Measurements from ENCODE around the gene WNT7A.

The WNT7A gene

DNA sequence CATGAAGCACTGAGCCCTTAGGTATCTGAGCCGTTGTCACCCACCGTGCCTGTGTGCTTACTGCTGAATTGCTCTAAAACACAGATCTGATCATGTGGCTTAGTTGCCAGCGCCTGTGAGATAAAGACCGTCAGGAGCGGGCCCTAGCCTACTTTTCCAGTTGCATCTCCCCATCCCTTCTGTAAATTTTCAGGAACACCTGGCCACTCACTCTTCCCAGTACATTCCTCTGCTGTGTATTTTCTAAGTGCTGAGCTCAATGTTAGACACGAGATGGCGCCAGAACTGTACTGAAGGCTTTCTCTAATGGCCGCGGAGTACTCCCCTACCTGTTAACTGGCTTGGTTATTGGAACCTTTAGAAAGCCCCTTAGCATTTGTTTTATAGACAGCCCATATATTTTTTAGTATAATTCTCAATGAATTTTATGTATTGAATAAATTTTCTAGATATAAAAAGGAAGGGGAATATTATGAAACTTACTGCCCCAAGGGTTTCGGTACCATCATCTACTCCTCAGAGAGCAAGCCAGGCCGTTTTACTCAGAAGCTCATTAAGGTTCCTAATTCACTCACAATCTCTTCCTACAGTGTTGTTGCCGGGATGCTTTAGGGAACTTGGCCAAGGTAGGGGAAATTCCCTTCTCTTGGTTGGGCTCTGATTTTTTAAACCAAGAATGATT is 16.7 kb upstream of the WNT7A start:
- TF ChIP-seq, protein P1, sequence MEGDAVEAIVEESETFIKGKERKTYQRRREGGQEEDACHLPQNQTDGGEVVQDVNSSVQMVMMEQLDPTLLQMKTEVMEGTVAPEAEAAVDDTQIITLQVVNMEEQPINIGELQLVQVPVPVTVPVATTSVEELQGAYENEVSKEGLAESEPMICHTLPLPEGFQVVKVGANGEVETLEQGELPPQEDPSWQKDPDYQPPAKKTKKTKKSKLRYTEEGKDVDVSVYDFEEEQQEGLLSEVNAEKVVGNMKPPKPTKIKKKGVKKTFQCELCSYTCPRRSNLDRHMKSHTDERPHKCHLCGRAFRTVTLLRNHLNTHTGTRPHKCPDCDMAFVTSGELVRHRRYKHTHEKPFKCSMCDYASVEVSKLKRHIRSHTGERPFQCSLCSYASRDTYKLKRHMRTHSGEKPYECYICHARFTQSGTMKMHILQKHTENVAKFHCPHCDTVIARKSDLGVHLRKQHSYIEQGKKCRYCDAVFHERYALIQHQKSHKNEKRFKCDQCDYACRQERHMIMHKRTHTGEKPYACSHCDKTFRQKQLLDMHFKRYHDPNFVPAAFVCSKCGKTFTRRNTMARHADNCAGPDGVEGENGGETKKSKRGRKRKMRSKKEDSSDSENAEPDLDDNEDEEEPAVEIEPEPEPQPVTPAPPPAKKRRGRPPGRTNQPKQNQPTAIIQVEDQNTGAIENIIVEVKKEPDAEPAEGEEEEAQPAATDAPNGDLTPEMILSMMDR (IDR thresholded peaks at IDR 0.05; ENCODE audit: control insufficient read depth, insufficient read depth, low read depth, low read length, missing control alignments), result peak; percentile 74
- peak; percentile 18 for DNase-seq (ENCODE audit: low read depth)
- H3K4me3 ChIP-seq (ENCODE audit: control insufficient read depth, low read depth, low read length), result no peak overlapping the region

DNA sequence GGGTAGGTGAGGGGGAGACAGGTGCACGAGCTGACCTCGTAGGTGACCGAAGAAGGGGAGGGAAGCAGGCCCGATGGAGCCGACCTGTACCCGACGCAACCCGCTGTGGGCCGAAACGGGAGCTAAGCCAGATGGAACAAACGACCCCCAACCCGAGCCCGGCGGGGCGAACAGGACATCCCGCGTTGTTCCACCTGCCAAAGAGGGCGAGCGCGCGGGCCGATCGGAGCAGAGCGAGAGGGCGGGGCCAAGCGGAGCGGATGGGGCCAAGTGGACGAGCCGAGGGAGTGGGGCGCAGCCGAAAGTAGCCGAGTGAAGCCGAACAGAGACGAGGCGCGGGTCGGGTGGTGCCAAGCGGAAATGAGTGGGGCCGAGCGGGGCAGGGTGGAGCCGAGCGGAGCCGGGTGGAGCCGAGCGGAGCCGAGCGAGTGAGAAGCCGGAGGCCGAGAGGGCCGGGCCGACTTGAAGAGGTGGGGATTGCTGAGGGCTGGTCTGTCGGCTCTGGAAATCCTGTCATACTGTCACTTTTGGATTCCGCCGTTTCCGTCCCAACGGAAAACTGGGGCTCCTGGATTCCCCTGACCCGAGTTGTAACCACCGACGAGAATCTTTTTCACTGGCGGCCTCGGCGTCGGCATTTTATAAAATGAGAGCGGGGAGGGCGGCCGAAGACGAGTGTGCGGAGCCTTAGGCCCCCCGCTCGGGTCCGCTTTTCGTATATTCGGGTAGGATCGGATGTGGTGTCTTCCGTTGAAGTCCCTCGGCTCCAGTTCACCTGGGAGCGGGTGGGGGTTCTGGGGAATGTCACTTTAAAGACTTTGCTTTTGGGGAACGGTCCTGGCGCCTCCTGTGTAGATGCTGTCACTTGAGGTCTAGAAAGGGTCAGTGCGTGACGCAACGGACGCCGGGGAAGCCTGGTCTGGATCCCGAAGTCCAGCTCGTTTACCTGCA is 15.6 kb upstream of the WNT7A start:
- peak; percentile 34 for DNase-seq (ENCODE audit: low read depth)
- TF ChIP-seq, protein P1 (IDR thresholded peaks at IDR 0.05; ENCODE audit: control insufficient read depth, insufficient read depth, low read depth, low read length, missing control alignments), result no peak
- H3K4me3 ChIP-seq (ENCODE audit: control insufficient read depth, low read depth, low read length), result peak overlapping the region; percentile 63

DNA sequence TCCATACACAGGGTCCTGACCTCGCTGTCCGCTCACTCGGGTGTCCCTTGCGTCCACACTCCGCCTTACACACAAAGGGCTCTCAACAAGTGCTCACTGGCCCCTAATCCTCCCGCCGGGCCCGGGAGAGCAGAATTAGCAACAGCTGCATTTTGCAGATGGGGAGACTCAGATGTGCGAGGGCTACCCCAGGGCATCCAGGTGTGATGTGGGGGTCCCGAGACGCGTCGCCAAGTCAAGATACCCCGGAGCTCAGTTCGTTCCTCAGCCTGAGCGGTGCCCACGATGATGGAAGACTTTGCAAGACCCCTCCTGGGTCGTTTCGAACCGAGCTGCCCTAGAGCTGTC is 14.9 kb upstream of the WNT7A start:
- TF ChIP-seq, protein P1 (IDR thresholded peaks at IDR 0.05; ENCODE audit: control insufficient read depth, insufficient read depth, low read depth, low read length, missing control alignments), result no peak
- H3K4me3 ChIP-seq (ENCODE audit: control insufficient read depth, low read depth, low read length), result peak overlapping the region; percentile 63
- no peak for DNase-seq (ENCODE audit: low read depth)

DNA sequence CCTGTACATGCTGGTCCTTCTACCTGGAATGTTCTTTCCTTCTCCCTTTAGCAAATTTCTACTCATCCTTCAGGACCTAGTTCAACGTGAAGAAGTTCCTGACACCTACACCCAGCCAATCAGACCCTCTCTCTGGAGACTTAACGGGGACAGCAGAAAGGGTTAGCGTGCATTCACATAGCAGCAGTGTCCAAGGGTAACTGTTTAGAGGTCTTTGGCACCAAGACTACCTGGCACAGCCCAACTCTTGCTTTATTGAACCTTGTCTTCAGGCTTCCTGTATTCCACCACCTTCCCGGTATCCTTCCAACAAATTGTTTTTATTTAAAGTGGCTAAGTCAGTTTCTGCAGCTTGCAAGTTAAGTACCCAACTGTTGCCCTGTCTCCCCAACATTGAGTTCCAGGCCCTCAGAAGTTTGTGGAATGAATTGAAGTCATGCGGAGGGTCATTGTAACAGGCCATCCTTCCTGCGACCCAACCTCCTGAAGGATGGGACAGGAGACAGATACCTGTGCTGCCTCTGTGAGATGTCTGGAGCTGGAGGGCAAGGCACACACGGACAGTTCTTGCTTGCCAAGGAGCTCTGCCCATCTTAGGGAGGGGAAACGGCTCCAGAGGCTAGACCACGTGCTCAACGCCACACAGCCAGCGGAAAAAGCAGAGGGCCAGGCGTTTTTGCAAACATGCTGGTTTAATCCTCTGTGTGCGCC is 14.4 kb upstream of the WNT7A start:
- no peak for DNase-seq (ENCODE audit: low read depth)
- H3K4me3 ChIP-seq (ENCODE audit: control insufficient read depth, low read depth, low read length), result no peak overlapping the region

DNA sequence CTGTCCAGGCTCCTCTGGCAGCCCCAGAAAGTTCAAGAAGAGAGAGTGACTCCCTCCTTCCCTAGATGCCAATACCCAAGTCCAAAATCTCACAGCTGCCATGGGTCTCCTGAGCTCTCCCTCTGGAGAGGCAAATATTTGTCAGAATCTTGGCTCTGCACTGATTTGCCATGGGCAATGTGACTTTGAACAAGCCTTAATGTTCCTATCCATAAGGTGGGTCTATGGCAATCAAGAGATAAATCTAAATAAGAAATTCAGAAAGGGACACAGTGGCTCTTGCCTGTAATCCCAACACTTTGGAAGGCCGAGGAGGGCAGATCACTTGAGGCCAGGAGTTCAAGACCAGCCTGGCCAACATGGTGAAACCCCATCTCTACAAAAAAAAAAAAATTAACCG is 12.4 kb upstream of the WNT7A start:
- TF ChIP-seq, protein P1 (IDR thresholded peaks at IDR 0.05; ENCODE audit: control insufficient read depth, insufficient read depth, low read depth, low read length, missing control alignments), result no peak
- no peak overlapping the region for H3K4me3 ChIP-seq (ENCODE audit: control insufficient read depth, low read depth, low read length)
- no peak for DNase-seq (ENCODE audit: low read depth)

More for the DNA sequence above, 14.4 kb upstream of the WNT7A start:
- TF ChIP-seq, protein P1 (IDR thresholded peaks at IDR 0.05; ENCODE audit: control insufficient read depth, insufficient read depth, low read depth, low read length, missing control alignments), result no peak

DNA sequence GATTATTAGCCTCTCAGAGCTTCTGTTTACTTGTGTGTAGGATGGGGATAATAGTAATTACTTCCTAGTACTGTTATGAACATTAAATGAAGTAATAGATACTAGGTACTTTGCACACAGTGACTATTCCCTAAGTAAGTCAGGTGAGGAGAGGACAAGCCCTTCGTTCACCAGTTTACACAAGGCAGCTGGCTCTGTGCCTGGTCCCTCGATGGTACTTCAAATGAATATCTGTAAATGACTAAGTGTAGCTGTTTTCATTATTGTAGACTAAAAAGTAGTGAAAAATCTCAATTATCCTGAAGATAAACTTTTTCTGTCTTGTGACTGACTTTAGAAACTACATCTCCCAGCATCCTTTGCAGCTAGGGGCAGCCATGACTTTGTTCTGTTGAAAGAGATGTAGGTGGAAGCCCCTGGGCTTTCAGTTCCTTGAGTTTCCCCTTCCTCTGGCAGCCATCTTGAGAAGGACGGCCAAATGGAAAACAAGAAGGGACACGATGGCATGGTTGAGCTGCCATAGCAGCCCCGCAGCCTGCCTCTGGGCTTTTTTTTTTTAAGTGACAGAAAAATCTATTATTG is 11.7 kb upstream of the WNT7A start:
- no peak for DNase-seq (ENCODE audit: low read depth)
- TF ChIP-seq, protein P1 (IDR thresholded peaks at IDR 0.05; ENCODE audit: control insufficient read depth, insufficient read depth, low read depth, low read length, missing control alignments), result no peak
- no peak overlapping the region for H3K4me3 ChIP-seq (ENCODE audit: control insufficient read depth, low read depth, low read length)
